NCI-H1436 treated with DMSO at 0.1 percent for 48 hours (cell line): ENCODE results near the gene ANKRD24.
"Not testable (repeated sequence)": the region's sequence is repeated elsewhere in the genome, so short reads cannot be mapped to it uniquely, and the experiment has no call there.

Source experiments
- DNase-seq: peaks from one replicate; lab custom pipeline; 2025; lab: John Stamatoyannopoulos, UW

ANKRD24 gene

DNA sequence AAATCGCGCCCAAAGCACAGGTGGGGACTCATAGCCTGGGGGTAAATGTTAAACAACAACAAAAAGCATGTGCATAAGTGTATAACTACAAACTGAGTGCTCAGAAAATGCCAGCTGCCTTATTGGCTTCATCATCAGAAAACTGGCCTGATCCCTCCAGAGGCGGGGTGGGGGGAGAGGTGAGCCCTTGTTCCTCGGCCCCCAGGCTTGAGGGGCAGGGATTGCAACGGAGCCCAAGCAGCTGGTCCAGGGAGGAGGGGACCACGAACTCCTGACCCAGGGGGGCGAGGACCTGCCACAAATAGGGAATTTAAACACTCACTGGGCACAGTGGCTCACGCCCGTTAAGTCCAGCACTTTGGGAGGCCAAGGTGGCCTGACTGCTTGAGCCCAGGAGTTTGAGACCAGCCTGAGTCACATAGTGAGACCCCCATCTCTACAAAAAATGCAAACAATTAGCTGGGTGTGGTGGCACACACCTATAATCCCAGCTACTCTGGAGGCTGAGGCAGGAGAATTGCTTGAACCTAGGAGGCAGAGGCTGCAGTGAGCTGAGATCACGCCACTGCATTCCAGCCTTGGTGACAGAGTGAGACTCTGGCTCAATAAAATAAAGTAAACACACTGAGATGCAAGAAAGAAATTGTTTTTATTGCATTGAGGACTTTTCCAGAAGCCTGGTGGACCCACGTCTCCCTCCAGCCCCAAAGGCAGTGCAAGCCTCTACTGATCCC lies 8.8 kb upstream of the ANKRD24 start:
- DNase-seq: no peak

DNA sequence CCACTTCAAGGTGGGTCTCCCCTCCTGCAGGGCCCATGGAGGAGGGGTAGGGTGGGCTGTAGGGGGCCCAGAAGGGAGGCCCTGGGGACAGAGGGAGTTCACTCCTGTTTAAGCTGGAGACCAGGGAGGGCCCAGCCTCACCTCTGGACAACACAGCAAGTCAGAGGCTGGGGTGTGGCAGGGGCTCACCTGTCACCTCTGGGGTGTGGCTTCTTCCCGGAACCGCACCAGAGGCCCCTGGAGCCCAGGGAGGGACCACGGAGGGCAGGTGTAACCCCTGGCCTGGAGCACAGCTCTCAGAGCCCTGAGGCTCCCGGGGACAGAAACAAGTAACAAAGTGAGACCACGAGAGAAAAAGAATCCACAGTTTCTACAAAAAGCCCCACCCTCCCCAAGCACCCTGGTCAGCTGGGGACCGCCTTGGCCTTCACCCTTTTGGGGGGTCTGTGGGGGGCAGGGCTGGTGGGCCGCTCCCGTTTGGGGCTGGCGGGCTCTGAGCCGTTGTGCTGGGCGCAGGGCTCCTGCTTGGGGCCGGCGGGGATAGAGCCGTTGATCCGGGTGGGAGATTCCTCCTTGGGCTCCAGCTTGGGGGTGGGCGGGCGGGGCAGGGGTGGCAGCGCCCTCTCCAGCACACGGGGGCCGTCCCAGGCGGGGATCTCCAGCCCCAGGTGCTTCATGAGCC lies 8.1 kb upstream of the ANKRD24 start:
- DNase-seq: no peak

DNA sequence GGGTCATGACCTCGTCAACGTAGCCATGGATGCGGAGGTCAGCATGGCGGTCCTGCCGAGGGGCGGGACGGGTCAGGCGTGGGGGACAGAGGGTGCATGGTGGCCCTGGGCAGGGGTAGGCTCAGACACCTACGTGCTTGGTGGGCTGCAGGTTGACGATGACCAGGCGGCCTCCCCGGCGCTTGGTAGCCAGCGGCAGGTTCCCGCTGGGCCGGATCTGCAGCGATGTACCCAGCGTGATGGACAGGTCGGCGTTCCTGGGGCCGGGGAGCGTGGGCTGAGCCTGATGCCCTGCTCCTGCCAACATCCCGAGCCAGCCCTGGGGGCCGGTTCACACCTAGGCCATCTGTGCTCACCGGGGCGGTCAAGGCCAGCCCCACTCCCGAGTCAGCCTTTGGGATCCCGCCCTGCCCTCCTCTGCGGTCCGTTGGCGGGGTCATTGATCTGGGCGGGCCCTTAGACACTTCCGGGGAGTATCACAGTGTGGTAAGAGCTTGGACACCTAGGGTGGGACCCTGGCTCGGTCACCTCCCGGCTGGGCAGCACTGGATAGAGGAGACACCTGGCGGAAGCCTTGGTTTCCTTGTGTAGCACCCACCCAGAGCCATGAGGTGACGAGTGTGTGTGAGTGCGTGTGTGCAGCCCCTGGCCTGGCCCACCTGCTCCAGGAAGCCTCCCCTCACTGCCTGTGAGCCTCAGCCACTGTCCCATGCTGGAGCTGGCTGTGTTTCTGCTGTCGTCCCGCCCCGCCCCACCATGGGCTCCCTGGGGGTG lies 7.4 kb upstream of the ANKRD24 start:
- DNase-seq: no peak

DNA sequence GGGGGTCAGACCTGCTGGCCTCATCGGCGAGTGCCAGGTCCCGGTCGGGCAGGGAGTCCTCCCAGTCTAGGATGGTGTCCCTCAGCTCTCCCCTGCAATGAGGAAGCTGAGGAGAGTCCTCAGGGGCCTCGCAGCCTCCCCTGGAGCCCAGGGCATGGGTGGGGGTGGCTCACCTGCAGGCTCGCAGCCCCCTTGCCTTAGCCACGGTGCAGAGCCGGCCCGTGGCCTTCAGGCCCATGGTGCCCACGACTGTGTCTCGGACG lies 6.9 kb upstream of the ANKRD24 start:
- DNase-seq: no peak

DNA sequence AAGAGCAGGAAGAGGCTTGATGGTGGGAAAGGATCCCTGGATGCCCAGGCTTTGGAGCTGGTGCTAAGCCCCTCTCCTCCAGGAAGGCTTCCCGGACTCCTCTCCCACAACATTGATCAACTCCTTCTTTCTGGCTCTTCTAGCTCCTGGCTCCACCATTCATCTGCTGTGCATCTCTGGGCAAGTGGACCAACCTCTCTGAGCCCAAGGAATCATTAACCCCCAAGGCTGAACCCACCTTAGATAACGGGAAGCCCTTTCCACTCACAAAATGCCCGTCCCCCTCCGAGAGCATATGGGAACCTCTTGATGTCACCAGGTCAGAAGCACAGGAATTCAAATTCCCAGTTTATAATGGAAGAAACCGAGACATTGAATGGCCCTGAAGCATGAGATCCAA lies 5.3 kb upstream of the ANKRD24 start:
- no peak for DNase-seq

DNA sequence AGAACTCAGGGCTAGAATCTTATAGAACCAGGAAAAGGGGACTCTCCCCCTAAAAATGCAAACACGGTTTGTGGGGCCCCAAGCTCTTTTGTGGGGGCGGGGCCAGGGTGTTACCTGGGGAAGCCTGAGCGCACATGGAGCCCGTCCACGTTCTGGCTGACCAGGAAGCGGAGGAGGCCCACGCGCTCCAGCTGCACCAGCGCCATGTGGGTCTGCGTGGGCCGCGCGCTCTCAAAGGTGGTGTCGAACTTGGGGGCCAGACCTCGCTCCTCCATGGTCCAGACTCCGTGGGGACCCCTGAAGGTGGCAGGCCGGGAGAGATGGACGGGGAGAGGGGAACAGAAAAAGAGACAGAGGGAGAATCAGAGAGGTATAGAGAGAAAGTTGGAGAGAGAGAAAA lies 3.5 kb upstream of the ANKRD24 start:
- no peak for DNase-seq

DNA sequence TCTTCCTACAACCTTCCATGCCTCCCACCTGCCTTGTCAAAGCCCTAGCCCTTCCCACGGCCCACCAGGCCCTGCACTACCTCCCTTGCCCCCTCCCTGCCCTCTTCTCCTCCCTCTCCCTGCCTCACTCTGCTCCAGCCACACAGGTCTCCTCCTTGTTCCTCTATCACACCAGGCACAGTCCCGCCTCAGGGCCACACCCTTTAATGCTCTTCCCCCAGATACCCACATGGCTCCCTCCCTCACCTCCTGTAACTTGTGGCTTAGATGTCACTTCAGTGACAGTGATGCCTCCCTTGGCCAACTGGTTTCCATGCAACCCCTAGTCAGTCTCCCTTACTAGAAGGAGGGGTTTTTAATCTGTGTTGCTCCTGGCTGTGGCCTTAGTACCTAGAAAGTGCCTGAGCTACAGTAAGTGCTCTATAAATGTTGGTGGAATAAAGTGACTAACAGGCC lies 1.4 kb upstream of the ANKRD24 start:
- DNase-seq: no peak

DNA sequence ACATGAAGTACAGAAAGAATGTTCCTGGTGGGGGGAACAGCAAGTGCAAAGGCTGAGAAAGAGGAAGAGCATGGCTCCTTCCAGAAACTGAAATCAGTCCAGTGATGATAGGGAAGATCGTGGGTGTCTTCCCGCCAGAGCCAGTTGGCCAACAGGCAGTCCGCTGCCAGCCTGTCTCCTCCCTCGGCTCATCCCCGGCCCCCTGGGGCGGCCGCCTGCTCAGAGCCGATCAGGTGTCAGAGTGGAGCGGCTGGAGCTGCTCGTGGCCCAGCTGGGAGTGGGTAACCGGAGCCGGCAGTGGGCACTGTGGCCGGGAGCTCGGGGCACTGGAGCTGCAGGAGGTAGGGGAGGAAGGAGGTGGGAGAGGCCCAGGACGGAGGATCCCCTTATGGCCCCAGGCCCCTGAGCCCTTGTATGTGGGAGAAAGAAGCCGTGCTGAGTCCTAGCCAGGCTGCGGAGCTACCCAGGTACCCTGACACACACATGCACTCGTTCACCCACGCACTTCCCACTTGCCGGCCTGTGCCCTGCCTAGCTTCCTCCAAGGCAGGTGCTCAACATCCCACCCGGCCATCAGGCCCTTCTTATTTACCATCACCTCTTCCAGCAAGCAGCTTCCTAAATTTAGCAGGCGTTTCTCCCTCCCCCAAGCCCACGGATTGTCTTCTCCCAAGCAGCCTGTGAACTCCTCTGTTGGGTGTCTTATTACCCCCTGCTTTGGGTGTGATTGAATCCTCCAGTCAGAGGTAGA lies 1.7 kb downstream of the ANKRD24 start:
- no peak for DNase-seq

DNA sequence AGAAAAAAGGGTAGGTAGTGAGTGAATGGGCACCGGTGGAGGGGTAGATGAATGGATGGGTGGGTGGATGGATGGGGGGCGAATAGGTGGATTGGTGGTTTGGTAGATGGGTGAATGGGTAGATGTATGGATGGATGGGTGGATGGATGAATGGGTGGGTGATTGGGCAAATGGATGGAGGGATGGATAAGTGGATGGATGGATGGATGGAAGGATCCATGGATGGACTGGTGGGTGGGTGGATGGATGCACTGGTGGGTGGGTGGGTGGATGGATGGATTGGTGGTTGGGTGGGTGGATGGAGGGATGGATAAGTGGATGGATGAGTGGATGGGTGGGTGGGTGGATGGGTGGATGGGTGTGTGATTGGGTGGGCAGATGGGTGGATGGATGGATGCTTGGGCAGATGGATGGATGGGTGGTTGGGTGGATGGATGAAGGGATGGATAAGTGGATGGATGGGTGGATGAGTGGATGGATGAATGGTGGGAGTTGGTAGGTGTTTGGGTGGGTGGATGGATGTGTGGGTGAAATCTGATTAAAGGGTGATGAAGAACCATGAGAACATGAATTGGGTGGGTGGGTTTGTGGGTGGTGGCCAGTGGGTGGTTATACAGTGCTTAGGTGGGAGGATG lies 2.3 kb downstream of the ANKRD24 start:
- DNase-seq: no peak

DNA sequence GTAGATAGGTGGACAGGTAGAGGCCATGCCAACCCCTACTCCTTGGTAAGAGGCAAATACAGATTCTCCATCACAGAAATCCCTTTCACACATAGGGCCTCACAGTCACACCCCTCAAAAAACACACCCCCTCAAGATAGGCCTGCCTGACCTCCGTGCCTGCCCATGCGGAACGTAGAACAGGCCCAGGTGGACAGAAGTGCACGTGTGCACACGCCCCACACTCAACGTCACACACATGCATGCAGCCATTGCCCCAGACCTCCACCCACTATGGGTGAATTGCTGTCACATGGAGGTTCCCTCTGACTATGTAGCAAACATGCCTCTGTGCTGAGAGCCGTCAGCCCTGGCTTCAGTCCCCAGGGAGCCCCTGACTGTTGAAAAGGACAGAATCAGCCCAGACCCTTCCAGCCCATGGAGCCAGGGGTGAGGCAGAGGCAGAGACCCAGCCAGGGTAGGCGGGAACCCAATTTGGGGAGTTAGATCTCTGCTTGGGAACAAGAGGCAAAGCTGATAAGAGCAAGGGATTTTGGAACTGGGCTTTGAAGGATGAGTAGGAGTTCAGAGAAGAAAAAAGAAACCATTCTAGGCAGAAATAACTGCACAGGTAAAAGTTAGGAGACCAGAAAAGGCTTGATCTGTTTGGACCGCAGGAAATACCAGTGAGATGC lies 3.1 kb downstream of the ANKRD24 start:
- DNase-seq: no peak

DNA sequence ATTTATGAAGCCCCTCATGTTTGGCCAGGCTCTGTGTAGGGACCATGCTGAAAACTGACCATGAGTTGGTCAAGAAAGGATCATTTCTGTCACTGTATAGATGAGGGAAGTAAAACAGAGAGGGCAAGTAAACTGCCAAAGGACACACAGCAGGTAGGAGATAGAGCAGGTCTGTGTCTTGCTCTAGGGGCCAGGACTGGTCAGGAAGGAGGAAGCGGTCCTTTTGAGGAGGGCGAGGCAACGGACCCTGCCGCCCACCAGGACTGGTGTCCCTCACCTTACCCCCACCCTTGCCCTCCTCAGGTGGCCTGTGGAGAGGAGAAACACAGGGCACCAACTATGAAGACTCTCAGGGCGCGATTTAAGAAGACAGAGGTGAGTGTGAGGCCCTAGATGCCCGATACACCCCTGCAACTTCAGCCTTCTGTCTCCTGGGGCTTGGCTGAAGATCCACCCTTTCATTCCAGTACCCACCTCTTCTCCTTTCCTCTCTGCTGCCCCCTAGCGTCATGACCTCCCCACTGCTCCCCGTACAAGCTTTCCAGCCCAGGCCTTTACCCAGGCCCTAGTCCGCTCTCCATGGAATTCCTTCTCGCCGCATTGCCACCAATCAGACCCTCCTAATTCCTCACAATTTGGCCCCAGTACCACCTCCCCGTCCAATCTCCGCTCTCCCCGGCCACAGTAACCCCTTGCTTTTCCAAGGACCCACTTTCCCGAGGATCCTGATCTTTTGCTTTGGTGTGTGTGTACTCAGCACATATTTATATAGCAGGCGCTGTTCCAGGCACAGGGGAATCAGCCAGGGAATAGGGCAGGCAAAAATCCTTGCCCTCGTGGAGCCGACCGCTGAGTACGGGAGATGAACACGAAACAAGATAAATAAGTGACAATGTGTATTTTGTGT lies 3.9 kb downstream of the ANKRD24 start:
- DNase-seq: no peak

DNA sequence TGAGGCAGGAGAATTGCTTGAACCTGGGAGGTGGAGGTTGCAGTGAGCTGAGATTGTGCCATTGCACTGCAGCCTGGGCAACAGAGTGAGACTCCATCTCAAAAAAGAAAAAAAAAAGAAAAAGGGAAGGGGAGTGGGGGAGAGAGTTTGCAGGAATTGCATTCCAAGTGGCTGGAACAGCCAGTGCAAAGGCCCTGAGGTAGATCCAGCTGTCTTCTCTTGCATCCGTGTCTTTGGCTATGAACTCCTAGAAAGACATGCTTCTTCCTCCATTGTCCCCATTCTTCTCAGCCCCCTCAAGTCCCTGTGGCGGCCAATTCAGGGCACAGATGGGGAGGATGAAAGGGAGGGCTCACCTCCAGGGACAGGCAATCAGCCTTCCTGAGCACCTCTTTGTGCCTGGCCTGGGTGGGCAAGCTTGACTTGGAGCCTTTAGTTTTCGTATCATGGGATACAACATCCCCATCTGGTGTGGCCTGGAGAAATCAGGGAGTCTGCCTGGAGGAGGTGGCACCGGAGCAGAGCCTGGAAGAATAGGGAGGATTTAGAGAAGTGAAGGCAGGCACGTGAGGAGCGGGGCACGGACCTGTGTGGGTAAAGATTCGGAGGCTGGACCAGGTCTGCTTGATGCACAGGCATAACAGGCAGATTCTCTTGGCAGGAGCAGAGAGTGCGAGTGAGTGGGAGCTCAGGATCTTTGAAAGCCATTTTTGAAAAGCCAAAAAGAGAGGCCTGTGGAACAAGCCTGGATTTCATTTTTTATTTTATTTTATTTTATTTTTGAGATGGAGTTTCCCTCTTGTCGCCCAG lies 5.0 kb downstream of the ANKRD24 start:
- no peak for DNase-seq

DNA sequence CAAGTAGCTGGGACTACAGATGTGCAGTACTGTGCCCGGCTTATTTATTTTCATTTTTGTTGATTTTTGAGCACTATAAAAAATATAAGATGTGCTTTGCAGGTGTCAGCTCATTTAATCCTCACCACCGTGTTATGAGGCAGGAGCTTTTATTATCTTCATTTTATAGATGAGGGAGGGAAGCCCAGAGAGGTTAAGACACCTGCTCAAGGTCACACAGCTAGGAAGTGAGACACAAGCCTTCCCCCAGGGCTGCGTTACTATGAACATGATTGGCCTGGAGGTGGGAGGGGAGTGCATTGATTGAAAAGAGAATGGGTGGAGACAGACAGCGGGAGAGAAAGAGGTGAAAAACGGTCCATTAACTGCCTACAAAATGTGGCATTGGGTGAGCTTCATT lies 7.2 kb downstream of the ANKRD24 start:
- DNase-seq: no peak

DNA sequence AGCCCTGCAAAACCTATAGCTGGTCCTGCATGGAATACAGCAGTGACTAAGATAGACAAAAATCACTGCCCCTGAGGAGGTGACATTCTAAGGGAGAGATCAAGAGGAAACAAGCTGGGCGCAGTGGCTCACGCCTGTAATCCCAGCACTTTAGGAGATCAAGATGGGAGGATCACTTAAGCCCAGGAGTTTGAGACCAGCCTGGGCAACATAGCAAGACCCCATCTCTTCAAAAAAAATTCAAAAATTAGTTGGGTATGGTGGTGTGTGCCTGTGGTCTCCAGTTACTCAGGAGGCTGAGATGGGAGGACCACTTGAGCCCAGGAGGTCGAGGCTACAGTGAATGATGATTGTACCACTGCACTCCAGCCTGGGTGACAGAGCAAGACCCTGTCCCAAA lies 10.0 kb downstream of the ANKRD24 start:
- not testable (repeated sequence) for DNase-seq

DNA sequence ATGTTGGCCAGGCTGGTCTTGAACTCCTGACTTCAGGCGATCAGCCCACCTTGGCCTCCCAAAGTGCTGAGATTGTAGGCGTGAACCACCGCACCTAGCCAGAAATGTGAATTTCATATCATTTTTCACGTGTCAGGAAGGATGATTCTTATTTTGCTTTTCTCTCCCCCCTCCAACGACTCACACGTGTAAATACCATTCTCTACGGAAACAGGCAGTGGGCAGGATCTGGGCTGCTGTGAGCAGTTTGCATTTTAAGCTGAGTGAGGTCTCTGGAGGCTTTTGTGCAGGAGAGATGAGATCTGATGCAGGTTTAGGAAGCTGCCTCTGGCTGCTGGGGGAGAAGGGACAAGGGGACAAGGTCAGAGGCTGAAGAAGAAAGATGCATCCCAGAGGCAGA lies 11.9 kb downstream of the ANKRD24 start:
- no peak for DNase-seq

DNA sequence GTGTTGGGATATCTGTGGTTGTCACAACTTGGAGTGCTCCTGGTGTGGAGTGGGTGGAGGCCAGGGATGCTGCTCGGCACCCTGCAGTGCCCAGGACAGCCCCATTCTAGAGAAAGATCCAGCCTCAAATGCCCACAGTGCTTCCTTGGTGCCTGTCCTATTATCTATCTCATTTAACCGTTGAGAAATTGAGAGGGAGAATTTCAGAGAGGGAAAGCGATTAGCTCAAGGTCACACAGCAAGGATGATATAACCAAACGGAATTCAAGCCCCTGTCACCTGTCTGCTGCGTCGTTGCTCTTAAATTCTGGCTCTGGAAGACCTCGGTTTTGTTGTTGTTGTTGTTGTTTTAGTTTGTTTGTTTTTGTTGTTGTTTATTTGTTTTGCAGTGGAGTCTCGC lies 13.5 kb downstream of the ANKRD24 start:
- DNase-seq: no peak

DNA sequence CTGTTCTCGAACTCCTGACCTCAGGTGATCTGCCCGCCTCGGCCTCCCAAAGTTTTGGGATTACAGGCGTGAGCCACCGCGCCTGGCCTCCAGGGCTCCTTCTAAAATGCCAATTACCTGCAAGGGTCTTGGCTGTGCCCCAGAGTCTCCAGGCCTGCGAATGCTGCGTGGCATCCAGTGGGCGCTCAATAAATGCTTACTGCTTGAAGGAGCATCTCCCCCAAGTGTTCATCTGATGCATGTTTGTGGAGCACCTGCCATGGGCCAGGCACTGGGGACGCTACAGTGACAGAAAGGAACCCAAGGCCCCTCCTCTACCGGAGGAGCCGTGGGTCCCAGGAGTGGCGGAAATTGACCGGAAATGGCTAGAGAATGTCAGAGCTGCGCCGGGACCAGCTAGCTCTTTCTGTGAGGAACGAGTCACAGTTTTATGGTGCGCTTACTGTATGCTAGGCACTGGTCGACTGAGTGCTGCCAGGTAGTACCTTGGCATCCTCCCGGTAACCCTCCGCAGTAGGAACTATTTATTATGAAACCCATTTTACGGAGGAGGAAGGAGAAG lies 14.2 kb downstream of the ANKRD24 start:
- no peak for DNase-seq

DNA sequence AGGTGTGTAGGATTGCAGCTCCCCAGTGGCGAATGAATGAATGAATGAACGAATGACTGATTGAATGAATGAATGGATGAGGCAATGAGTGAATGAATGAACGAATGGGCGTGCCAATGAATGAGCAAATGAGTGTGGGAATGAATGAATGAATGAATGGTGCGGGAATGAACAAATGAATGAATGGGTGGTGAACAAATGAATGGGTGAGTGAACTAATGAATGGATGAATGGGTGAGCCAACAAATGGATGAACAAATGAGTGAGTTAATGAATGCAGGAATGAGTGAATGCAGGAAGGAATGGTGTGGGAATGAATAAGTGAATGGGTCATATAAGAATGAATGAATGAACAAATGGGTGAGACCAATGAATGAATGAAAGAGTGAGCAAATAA lies 14.7 kb downstream of the ANKRD24 start:
- no peak for DNase-seq
